HG03095 (cell line): ENCODE data around the gene NCAPD2.
"Not testable (repeated sequence)": the region's sequence is repeated elsewhere in the genome, so short reads cannot be mapped to it uniquely, and the experiment has no call there.

ENCODE experiments used
- ATAC-seq: cut with Tn5 transposase; IDR thresholded peaks from one replicate; pipeline ENCODE4 v1.9.1; 2021; ENCODE audit warnings: moderate library complexity; ENCODE audit not compliant: unreplicated experiment

NCAPD2 gene

GRCh38 chr12:6494258-6494743 lies 399 bp downstream of the NCAPD2 start:
- ATAC-seq, result no peak

- ATAC-seq, result no peak
These were observed 1.1 kb downstream of the NCAPD2 start for GRCh38 chr12:6494968-6495367.

DNA sequence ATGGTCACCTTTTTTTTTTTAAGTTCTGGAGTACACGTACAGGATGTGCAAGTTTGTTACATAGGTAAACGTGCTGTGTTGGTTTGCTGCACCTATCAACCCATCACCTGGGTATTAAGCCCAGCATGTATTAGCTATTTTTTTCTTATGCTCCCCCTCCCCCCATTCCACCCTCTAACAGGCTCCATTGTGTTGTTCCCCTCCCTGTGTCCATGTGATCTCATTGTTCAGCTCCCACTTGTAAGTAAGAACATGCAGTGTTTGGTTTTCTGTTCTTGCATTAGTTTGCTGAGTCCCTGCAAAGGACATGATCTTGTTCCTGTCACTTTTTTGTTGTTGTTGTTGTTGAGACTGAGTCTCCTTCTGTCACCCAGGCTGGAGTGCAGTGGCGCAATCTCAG lies 3.4 kb downstream of the NCAPD2 start:
- ATAC-seq, result not testable (repeated sequence)

DNA sequence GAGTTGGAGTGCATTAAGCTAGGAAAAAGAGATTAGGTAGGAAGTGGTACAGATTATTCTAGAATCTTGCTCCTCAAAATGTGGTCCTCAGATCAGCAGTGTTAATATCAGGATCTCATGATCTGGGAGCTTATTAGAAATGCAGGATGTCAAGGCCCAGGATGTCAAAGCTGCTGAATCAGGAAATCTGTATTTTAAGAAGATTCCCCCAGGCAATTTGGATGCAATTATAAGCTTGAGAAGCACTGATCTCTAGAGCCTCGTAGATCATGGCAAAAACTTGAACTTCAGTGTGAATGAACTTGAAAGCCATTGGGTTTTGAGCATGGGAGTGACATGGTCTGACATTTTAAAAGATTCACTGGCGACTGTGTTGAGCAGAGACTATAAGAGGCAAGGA lies 6.6 kb downstream of the NCAPD2 start:
- no peak for ATAC-seq

DNA sequence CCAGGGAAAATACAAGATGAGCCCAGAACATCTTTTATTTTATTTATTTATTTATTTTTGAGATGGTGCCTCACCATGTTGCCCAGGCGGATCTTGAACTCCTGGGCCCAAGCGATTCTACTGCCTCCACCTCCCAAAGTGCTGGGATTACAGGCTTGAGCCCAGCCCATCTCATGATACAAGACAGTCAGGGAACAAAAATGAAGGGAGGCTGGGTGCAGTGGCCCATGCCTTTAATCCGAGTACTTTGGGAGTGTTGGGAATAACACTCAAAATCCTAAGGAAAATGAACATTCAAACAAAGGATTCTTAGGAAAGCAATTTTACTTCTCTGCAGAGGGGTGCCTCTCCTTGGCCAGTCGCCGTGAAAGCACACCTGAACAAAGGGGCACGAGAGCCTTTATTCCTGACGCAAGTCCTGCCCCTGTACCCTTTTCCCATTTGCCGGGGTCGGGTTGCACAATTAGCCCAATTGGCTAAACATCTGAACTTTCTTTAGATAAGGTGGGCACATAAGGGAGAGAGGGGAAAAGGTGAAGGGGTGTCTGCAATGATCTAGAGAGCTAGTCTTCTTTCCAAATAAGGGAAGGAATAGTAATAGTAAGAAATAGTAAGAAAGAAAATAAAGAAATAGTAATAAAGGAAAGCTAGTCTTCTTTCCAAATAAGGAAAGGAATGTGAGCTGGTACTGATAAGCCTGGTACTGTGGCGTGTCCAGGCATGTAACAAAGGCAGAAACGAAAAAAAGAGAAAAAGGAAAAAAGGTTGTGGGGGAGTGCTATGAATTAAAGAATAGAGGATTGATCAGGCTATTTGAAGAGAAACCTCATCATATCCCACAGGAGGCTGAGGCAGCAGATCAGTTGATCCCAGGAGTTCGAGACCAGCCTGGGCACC lies 13.4 kb downstream of the NCAPD2 start:
- no peak for ATAC-seq

GRCh38 chr12:6508087-6508486 lies 14.2 kb downstream of the NCAPD2 start:
- no peak for ATAC-seq

DNA sequence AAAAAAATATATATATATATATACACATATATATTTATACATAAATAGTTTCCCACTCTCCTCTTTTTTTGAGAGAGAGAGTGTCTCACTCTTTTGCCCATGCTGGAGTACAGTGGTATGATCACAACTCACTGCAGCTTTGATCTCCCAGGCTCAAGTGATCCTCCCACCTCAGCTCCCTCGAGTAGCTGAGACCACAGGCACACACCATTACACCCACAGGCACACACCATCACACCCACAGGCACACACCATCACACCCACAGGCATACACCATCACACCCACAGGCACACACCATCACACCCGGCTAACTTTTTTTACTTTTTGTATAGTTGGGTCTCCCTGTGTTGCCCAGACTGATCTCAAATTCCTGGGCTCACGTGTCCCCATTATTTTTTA lies 26.3 kb downstream of the NCAPD2 start:
- no peak for ATAC-seq

DNA sequence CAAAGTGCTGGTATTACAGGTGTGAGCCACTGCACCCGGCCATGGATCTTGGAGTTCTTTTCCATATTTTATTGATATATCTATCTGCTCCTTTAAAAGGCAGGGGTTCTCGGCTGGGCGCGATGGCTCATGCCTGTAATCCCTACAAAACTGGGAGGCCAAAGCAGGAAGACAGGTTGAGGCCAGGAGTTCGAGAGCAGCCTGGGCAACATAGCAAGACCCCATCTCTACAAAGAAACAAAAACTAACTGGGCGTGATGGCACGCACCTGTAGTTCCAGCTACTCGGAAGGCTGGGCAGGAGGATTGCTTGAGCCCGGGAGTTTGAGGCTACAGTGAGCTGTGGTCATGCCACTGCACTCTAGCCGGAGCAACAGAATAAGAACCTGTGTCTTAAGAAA lies 28.3 kb downstream of the NCAPD2 start:
- ATAC-seq, result no peak

DNA sequence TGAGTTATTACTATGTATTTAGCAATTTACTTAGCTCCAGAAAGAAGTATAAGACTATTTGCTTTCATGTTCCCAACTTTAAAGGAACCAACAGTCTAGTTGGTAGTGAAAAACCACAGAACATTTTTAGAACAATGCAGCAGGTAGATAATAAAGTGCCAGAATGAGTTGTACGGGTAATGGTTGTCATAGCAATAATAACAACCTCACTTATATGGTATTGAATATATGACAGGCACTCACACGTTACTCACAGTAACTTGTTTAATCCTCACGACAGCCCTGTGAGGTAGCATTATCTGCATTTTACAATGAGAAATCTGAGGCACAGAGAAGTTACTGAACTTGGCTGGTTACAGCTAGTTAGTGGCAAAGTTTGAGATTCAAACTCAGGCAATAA lies 29.8 kb downstream of the NCAPD2 start:
- no peak for ATAC-seq

- no peak for ATAC-seq
These were observed 30.7 kb downstream of the NCAPD2 start for GRCh38 chr12:6524648-6525047.

- no peak for ATAC-seq
These were observed 32.3 kb downstream of the NCAPD2 start for GRCh38 chr12:6526201-6526600.

DNA sequence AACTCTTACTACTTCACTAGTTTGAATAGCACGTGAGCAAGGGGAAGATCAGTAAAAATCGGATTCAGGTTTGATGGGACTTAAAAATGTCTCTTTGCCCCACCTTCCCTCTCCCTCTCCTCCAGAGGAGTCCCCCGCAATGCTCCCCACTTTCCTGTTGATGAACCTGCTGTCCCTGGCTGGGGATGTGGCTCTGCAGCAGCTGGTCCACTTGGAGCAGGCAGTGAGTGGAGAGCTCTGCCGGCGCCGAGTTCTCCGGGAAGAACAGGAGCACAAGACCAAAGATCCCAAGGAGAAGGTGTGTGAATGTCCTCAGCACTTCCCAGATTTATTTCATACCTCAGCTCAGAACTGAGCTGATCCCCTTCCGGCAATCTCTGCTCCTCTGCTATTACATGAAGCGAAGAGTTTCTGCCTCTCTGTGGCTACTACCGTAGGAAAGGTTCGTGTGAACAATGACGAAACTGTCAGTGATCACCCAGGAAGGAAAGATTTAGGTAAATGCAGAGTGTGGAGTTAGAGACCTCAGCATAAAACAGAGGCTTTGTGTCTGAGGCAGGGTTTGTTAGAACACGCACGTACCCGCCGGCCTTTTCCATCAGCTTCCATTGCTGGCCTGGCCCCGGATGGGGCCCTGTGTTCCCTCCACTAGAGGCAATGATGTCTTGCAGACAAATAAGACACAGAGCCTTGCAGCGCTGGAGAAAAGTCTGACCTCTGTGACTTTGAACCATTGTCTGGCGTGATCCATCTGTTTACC lies 33.0 kb downstream of the NCAPD2 start:
- ATAC-seq, result no peak

DNA sequence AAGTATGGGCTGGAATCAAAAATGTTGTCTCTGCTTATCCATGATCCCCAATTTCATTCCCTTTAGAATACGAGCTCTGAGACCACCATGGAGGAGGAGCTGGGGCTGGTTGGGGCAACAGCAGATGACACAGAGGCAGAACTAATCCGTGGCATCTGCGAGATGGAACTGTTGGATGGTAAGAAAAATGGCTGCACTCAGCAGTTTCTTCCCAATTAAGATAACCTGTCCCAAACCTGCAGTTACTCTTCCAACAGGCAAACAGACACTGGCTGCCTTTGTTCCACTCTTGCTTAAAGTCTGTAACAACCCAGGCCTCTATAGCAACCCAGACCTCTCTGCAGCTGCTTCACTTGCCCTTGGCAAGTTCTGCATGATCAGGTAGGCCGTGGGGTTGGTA lies 33.8 kb downstream of the NCAPD2 start:
- ATAC-seq, result no peak

DNA sequence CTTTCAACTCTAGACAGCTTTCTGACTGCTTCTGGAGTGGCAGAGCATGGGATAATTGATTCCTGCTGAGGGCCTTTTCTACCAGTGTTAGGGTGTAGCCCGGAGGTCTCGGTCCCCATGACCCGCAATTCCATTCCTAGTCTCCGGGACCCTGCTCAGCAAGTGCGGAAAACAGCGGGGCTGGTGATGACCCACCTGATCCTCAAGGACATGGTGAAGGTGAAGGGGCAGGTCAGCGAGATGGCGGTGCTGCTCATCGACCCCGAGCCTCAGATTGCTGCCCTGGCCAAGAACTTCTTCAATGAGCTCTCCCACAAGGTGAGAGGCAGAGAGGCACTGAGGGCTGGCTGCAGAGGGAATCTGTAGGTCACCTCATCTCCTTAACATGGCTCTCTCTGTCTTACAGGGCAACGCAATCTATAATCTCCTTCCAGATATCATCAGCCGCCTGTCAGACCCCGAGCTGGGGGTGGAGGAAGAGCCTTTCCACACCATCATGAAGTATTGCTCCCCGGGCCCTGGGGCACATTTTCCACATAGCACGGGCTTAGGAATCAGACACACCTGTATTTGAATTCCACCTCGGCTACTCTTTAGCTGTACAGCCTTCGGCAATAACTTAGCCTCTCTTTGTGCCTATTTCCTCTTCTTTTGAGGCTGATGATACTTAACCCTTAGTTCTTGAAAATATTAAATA lies 34.8 kb downstream of the NCAPD2 start:
- ATAC-seq, result no peak

GRCh38 chr12:6529291-6529737 lies 35.4 kb downstream of the NCAPD2 start:
- ATAC-seq, result no peak

GRCh38 chr12:6530576-6531260 lies 36.8 kb downstream of the NCAPD2 start:
- ATAC-seq, result no peak

DNA sequence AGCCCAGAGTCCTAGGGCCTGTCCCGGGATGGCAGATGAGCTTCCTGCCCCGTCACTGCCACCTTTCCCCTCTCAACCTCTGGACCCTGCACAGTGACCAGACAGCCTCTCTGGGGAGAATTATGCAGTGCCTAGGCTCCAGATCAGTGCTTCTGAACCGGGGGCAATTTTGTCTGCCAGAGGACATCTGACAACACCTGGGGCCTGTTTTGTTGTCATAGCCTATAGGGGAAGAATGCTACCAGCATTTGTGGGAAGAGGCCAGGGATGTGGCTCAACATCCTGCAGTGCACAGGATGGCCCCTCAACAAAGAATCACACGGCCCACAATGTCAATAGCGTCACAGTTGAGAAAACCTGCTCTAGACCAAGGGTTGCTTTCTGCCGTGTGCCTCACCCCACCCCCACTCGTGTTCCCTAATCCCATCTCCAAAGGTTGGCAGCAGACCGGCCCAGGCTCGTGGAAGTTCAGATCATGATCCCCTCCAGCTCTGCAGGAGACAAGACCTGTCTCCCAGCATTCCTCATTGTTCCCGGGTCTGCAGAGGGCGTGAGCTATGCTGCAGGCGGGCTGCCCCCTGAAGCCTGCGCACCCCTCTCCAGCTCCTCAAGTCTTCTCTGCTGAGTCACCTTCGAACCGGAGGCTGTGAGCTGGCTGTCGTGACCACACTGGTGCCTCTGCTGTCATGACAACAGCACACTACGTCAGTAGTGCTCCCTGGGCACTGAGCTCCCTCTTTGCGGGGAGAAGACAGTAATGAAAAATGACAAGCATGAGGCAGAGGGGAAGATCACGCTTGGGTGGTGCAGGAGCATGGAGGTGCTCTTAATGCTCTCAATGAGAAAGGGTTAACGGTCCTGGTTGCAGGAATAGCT lies 38.4 kb downstream of the NCAPD2 start:
- ATAC-seq, result no peak

DNA sequence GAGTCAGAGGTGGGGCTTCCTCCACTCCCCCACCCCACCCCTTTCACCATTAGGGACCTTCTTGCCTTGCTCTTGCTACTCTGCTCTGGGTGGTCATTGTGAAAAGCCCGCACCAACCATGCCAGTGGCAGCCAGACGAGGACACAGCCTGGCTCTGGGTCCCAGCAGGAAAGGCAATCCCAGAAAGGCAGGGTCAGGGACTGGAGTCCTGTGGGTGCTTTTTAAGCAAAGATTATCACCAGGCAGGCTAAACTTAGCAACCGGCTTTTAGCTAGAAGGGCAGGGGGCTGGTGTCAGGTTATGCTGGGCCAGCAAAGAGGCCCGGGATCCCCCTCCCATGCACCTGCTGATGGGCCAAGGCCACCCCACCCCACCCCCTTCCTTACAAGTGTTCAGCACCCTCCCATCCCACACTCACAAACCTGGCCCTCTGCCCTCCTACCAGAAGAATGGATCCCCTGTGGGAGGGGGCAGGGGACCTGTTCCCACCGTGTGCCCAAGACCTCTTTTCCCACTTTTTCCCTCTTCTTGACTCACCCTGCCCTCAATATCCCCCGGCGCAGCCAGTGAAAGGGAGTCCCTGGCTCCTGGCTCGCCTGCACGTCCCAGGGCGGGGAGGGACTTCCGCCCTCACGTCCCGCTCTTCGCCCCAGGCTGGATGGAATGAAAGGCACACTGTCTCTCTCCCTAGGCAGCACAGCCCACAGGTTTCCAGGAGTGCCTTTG lies 39.2 kb downstream of the NCAPD2 start:
- ATAC-seq, result no peak

- ATAC-seq, result peak; percentile 4
These were observed 39.7 kb downstream of the NCAPD2 start for GRCh38 chr12:6533653-6533922.
